ENCODE results near the gene RIOK2.

- TF ChIP-seq, protein P1, sequence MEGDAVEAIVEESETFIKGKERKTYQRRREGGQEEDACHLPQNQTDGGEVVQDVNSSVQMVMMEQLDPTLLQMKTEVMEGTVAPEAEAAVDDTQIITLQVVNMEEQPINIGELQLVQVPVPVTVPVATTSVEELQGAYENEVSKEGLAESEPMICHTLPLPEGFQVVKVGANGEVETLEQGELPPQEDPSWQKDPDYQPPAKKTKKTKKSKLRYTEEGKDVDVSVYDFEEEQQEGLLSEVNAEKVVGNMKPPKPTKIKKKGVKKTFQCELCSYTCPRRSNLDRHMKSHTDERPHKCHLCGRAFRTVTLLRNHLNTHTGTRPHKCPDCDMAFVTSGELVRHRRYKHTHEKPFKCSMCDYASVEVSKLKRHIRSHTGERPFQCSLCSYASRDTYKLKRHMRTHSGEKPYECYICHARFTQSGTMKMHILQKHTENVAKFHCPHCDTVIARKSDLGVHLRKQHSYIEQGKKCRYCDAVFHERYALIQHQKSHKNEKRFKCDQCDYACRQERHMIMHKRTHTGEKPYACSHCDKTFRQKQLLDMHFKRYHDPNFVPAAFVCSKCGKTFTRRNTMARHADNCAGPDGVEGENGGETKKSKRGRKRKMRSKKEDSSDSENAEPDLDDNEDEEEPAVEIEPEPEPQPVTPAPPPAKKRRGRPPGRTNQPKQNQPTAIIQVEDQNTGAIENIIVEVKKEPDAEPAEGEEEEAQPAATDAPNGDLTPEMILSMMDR (IDR thresholded peaks at IDR 0.05; ENCODE audit: insufficient read depth, low read length): no peak
- no peak for TF ChIP-seq GABPA (IDR thresholded peaks at IDR 0.05; ENCODE audit: low read depth)
- no peak for TF ChIP-seq REST (IDR thresholded peaks at IDR 0.05; ENCODE audit: insufficient replicate concordance, low read depth)
- TF ChIP-seq SPI1 (IDR thresholded peaks at IDR 0.05; ENCODE audit: borderline replicate concordance, low read depth): no peak
- TF ChIP-seq POLR2AphosphoS5 (IDR thresholded peaks at IDR 0.05; ENCODE audit: low read depth): no peak
These were observed 17.3 kb downstream of the RIOK2 start for GRCh38 chr5:97165726-97166125.
